Eye (tissue), 1 donor: Measurements from ENCODE around the gene PSMA6.
"Not testable (repeated sequence)": the region's sequence is repeated elsewhere in the genome, so short reads cannot be mapped to it uniquely, and the experiment has no call there.

ENCODE experiments used
- DNase-seq: peaks from one replicate; pipeline ENCODE4 v3.0.0-alpha.2; 2015

The PSMA6 gene

DNA sequence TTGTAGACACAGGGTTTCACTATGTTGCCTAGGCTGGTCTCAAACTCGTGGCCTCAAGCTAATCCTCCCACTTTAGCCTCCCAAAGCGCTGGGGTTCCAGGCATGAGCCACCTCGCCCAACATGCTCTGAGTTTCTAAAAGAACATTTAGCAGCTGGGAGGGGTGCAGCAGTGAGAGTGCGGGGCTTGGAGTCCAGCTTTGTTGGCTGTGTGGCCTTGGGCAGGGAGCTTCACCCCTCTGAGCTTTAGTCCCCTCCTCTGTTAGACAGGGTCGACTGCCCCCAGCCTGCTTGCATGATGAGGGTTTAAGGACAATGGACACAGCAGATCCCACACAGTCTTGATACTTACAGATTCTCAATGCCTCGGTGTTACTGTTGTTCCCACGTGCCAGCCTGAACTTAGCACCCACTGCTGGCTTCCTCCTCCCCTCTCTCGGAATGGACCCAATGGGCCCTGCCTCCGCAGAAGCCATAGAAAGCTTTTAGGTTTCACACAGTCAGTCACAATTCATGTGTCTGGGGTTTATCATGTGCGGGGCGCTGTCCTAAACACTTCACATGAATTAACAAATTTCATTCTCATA, 54.6 kb downstream of the PSMA6 start:
- DNase-seq = no peak

DNA sequence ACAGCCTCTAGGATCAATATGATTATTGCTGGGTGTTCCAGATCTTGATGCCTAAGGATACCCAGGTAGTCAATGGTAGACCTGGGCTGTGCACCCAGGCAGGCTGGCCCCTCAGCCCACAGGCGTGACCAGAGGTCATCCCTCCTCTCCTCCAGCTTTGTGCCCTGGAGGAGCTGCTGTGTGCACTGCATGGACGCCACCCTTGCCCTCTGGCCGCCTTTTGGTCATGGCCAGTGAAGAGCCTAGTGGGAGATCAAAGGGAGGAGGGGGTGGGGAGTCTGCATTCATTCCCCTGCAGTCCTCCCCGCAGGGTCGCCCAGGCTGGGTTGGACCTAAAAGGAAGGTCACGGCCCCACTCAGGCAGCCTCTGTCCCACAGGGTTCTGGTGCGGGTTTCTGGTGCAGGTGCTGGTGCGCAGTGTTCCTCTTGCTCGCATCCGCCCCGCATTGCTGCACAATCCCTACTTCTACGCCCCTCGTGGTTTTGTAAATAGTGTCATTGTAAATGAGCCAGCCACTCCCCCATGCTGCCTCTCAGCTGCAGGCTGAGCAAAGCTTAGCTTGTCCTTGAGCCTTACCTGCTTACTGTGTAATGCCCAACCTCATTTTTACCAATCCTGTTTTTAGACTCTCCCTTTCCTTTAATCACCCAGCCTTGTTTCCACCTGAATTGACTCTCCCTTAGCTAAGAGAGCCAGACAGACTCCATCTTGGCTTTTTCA, 55.3 kb downstream of the PSMA6 start:
- peak; percentile 38 for DNase-seq

DNA sequence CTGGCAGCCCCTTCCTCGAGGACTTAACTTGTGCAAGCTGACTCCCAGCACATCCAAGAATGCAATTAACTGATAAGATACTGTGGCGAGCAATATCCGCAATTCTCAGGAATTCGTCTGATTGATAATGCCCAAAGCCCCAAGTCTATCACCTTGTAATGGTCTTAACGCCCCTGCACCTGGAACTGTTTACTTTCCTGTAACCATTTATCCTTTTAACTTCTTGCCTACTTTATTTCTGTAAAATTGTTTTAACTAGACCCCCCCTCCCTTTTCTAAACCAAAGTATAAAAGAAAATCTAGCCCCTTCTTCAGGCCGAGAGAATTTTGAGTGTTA, 55.8 kb downstream of the PSMA6 start:
- DNase-seq = not testable (repeated sequence)

GRCh38 chr14:35349496-35350365, 57.5 kb downstream of the PSMA6 start:
- no peak for DNase-seq

DNA sequence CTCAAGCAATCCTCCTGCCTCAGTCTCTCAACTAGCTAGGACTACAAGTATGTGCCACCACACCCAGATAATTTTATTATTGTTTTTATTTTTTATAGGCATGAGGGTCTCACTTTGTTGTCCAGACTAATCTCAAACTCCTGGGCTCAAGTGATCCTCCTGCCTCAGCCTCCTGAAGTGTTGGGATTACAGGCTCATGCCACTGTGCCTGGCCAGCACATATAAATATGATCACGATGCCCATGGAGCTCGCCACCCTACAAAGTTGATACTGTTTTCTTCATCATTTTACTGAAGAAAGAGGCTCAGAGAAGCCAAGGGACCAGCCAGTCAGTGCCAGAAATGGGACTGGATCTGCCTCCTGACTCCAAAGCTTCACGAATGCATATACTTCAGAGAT, 59.3 kb downstream of the PSMA6 start:
- DNase-seq = no peak

DNA sequence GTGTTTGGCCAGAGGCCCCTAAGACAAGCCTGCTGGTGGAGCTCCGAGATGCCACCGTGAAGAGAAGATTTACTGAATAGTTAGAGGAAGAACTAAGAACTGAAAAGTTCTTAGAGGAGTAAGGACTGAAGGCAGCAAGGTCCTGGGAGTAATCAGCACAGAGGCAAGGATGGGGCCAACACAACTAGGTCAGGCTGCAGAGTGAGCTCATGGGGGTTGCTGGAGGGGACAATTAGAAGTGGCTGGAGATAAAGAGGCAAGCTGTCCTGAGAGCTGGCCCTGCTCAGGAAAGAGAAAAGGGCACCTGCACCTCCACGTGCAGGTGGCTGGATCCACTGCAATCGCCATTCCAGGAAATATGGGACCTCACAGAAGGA, 59.7 kb downstream of the PSMA6 start:
- DNase-seq = peak; percentile 35

GRCh38 chr14:35352274-35353233, 60.4 kb downstream of the PSMA6 start:
- DNase-seq = no peak

- no peak for DNase-seq
Observed at GRCh38 chr14:35353409-35354172, 61.4 kb downstream of the PSMA6 start.

- not testable (repeated sequence) for DNase-seq
Observed at GRCh38 chr14:35355235-35355634, 63.1 kb downstream of the PSMA6 start.

GRCh38 chr14:35355981-35356841, 64.0 kb downstream of the PSMA6 start:
- DNase-seq = no peak

DNA sequence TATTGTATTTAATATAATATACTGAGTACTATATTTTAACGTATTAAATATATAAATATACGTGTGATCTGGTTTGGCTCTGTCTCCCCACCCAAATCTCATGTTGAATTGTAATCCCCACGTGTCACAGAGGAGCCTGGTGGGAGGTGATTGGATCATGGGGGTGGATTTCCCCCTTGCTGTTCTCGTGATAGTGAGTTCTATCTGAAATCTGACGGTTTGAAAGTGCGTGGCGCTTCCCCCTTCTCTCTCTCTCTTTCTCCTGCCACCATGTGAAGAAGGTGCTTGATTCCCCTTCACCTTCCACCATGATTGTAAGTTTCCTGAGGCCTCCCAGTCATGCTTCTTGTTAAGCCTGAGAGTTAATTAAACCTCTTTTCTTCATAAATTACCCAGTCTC, 67.5 kb downstream of the PSMA6 start:
- DNase-seq = not testable (repeated sequence)

GRCh38 chr14:35361141-35361480, 68.9 kb downstream of the PSMA6 start:
- no peak for DNase-seq

GRCh38 chr14:35362450-35362849, 70.3 kb downstream of the PSMA6 start:
- DNase-seq = no peak

- DNase-seq = no peak
Observed at GRCh38 chr14:35362911-35363374, 70.8 kb downstream of the PSMA6 start.

- no peak for DNase-seq
Observed at GRCh38 chr14:35365130-35366055, 73.2 kb downstream of the PSMA6 start.

- no peak for DNase-seq
Observed at GRCh38 chr14:35366056-35366451, 73.9 kb downstream of the PSMA6 start.

DNA sequence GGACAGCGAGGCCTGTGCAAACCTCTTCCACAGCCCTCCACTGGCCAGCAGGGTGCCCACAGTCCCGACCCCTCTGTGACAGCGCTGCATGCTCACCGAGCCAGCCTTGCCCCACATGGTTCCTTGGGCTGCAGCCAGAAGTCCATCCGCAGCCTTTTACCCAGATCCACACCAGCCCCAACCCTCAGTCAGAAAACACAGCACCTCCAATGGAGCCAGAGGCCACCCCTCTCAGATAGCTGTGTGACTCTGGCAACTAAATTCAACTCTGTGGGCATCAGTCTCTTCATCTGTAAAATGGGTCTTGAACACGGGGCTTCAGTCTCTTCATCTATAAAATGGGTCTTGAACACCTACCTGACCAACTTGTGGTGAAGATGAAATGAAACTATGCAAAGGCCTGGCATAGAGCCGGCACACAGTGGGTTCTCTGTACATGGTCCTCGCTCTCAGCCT, 74.4 kb downstream of the PSMA6 start:
- no peak for DNase-seq

DNA sequence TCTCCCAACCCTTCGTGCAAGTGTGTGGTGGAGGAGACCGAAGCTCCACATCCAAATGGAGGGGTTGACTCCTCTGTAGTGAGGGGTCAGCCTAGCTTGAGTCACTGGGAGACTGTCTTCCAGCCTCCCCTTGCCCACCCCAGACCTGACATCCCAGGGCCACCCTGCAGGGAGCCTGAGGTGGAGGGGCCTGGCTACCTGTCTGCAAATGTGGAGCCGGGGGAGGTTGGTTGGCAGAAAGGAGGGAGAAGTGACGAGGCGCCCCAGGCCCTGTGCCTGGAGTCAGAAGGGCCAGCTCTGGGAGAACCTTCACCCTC, 74.8 kb downstream of the PSMA6 start:
- DNase-seq = no peak
